EH (cell line): Measurements from ENCODE around the gene ATP6V1C2.
"Not testable (repeated sequence)": the region's sequence is repeated elsewhere in the genome, so short reads cannot be mapped to it uniquely, and the experiment has no call there.

Experiments used
- DNase-seq: peaks from one replicate; pipeline ENCODE4 v3.0.0-alpha.2; 2015; ENCODE audit warnings: low read depth

ATP6V1C2 gene

DNA sequence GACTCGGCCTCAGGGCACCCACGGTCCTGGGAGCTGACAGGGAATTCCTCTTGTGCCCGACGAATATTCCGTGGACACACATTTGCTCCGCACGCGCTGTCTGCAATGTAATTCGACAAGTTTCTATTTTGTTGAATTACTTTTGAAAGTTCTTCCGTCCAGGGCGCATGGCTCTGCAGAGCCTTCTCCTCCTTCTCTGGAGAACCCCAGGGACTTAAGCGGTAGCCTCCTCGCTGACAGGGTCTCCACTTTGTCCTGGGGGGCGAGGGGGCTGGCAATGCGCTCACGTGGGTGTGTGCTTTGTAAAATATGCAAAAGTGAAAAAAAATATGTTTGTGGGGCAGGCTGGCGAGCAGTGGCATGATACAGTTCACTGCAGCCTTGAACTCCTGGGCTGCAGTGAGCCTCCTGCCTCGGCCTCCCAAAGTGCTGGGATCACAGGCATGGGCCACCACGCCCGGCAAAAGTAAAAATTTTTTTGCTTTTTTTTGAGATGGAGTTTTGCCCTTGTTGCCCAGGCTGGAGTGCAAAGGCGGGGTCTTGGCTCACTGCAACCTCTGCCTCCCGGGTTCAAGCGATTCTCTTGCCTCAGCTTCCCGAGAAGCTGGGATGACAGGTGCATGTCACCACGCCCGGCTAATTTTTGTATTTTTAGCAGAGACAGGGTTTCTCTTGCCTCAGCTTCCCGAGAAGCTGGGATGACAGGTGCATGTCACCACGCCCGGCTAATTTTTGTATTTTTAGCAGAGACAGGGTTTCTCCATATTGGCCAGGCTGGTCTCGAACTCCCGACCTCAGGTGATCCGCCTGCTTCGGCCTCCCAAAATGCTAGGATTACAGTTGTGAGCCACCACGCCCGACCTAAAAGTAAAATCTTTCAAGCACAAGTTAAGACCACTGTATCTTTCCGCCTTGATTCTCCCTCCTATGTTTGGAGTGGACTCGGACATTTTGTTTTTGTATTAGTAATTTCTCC, 92.0 kb downstream of the ATP6V1C2 start:
- not testable (repeated sequence) for DNase-seq

DNA sequence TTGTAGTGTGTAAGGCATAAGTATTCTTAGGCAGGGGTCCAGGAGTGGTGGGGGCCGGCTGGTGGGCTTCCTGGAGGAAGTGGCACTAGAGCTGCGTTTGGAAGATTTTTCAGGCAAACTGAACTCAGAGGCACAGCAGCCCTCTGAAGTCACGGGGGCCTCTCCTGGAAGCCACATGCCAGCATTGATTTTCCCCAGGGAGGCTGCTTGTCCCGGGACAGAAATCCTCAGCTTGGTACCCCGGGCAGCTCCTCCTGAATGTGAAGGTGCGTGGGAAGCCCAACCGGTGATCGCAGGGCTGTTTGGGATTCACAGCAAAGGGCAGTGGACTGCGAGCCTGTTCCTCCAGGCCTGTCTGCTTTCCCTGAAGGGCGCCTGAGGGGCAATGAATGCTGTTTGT, 92.7 kb downstream of the ATP6V1C2 start:
- DNase-seq, result no peak

DNA sequence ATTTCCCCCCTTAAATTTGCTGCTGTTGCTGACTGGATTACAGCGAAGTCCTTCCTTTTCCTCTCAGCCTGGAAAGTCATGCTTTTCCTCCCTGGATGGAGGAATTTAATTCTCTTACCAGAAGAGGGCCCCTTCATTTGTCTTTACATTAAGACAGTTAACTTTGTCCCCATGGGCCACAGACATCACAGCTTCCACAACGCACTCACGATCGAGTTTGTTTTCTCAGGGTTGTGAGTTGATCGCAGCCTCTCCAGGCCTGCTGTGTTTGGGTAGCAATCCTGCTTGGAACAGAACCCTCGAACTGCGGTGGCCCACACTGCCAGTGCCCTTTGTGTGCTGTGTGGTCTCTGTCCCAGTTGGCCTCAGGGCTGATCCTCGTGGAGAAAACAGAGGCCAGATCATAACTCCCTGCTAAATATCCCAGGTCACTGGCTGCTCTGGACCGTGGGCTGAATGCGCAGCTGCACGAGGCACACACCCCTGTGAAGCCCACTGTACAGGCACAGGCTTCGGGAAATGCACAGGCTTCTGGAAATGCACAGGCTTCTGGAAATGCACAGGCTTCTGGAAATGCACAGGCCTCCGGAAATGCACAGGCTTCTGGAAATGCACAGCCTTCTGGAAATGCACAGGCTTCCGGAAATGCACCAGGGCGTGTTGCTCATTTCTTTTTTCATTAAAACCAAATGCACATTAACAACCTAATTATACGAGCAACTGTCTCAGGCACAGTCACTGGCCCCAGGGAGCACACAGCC, 93.3 kb downstream of the ATP6V1C2 start:
- no peak for DNase-seq

GRCh38 chr2:10817413-10817812, 96.0 kb downstream of the ATP6V1C2 start:
- peak; percentile 10 for DNase-seq

GRCh38 chr2:10818305-10818704, 96.9 kb downstream of the ATP6V1C2 start:
- DNase-seq, result not testable (repeated sequence)

- DNase-seq, result no peak
Observed at GRCh38 chr2:10818984-10819383, 97.6 kb downstream of the ATP6V1C2 start.

DNA sequence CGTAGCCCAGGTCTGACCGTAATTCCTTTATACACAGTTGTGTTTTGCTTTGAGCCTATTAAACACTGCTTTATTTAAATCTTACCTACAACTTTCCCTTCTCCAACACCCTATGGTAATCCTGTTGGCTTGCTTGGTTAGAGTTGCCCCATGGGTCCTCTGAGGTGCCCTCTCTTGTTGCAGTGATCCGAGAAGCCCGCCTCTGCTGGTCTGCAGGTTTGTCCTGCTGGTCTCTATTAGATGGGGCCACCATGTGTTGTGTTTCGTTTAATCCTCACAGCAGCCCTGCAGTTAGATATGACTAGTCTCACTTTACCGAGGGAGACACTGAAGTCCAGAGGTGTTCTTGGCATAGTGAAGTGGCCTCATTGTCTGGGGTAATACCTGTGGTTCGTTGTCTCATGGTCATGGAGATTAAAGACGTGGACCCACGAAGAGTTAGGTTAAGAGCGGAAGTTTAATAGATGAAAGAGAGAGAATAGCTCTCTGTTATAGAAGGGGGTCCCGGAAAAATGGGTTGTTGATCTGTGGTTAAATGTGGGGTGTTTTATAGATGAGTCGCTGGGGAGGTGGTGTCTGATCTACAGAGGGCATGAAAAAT, 98.4 kb downstream of the ATP6V1C2 start:
- no peak for DNase-seq

- DNase-seq, result no peak
Observed at GRCh38 chr2:10820562-10820961, 99.1 kb downstream of the ATP6V1C2 start.

DNA sequence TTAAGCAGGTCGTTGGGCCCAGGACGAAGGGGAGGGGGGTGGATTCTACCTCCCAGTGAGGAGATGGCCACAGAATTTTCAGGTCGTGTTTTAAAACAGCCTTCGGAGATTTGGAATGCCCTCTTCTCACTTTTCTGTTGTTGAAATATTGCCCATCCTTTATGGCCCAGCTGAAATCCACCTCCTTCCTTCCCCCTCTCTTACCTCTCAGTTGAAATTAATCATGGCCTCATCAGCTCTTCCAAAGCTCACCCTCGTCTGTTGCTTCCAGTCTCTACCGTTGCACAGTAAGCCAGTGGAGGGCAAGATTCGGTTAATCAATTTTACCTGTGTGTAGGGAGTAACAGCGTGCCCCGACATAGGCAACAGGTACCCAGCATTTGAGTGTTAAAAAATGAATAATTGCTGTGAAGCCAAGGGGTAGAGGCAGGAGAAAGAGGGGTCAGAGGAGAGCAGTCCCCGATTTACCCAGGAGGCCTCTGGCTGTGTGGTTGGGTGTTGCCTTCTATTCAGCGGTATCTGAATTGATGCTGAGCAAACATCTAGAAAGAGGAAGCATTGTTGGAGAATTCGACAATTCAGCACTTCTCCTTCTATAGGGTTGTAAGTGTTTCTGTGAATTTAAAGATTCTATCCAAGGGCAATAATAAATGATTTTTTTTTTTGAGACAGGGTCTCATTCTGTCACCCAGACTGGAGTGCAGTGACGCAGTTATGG, 99.7 kb downstream of the ATP6V1C2 start:
- no peak for DNase-seq

DNA sequence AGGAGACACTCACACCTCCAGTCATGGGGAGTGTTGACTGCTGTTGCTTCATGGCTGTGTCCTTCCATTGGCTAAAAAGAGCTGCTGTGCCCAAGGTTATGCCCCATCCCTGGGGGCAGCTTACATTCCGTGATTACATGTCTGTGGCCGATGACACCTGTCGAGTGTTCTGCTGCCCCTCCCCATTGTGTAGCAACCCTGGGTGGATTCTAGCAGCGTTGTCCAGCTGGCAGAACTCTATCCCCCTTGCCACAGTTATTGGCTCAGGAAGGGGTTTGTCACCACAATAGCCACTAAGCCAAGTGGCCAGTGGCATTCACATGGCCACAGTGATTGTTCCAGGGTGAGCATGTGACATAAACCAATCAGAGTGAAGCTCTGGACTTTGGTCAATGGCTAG, 102.8 kb downstream of the ATP6V1C2 start:
- no peak for DNase-seq

DNA sequence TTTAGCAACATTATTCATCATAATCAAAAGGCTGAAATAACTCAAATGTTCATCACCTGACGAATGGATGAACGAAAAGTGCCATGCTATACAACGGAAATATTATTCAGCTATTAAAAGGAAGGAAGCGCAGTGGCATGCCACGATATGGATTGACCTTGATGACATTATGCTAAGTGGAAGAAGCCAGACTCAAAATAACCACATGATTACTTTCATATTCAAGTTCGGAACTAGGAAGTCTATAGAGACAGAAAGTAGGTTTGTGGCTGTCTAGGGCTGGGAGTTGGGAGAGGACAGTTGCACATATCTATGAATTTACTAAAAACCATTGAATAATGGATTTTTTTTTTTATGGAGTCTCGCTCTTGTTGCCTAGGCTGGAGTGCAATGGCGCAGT, 104.6 kb downstream of the ATP6V1C2 start:
- no peak for DNase-seq

GRCh38 chr2:10826625-10827024, 105.2 kb downstream of the ATP6V1C2 start:
- no peak for DNase-seq

GRCh38 chr2:10828346-10828745, 106.9 kb downstream of the ATP6V1C2 start:
- no peak for DNase-seq

- DNase-seq, result no peak
Observed at GRCh38 chr2:10829299-10829698, 107.9 kb downstream of the ATP6V1C2 start.

DNA sequence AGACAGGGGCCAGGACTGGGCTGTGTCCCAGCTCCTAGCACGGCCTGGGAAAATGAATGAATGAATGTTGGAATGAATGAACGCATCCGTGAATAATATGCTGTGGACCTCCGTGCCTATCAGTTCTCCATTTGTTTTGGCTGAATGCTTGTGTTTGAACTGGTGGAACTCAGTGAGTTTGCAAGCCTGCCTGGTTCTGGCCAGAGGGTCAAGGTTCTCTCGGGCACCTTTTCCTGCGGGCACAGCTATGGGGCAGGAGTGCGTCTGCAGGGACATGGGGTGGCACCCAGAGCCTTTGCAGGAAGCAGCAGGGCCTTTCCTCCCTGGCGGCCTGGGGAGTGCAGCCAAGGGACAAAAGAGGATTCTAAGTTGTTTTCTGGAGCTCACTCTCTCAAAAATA, 108.8 kb downstream of the ATP6V1C2 start:
- DNase-seq, result no peak

GRCh38 chr2:10830641-10831399, 109.4 kb downstream of the ATP6V1C2 start:
- DNase-seq, result no peak

- DNase-seq, result no peak
Observed at GRCh38 chr2:10831400-10831985, 110.1 kb downstream of the ATP6V1C2 start.

GRCh38 chr2:10832203-10832936, 110.9 kb downstream of the ATP6V1C2 start:
- DNase-seq, result peak; percentile 70

- no peak for DNase-seq
Observed at GRCh38 chr2:10833021-10833420, 111.6 kb downstream of the ATP6V1C2 start.

DNA sequence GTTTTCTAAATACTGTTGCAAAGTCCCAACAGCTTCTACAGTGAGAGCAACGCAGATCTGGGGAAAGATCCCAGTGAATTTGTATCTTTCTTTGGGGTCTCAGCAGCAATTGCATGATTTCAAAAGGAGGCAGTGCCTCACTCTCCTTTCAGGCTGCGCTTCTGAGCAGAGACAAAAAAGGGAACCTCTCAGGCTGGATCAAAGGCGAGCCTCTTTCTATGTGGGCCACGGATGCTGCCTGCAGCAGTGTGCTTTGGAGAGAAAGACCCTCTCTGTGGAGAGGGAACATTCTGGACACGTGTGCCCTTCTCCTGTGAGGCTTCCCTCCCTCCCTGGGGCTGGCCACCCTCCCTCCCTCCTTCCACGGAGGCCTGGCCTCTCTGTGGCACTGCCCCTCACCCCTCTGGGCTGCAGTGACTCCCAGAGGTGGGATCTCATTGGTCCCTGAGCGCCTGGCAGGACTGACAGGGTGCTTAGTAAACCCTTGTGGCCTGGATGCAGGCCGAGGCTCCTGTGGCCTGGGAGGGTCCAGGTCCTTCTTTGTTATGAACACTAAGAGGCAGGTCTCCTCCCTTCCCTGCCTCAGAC, 112.7 kb downstream of the ATP6V1C2 start:
- no peak for DNase-seq
